Measurements from ENCODE around the gene LINC00237. TPM values are rescaled to one million over a fixed set of nuclear protein-coding genes. Genes with fewer than 3 reads are reported as not detected.

Gene LINC00237
- total and polyA plus RNA-seq, 10 donors, result 0.05 TPM; not detected in 9

DNA sequence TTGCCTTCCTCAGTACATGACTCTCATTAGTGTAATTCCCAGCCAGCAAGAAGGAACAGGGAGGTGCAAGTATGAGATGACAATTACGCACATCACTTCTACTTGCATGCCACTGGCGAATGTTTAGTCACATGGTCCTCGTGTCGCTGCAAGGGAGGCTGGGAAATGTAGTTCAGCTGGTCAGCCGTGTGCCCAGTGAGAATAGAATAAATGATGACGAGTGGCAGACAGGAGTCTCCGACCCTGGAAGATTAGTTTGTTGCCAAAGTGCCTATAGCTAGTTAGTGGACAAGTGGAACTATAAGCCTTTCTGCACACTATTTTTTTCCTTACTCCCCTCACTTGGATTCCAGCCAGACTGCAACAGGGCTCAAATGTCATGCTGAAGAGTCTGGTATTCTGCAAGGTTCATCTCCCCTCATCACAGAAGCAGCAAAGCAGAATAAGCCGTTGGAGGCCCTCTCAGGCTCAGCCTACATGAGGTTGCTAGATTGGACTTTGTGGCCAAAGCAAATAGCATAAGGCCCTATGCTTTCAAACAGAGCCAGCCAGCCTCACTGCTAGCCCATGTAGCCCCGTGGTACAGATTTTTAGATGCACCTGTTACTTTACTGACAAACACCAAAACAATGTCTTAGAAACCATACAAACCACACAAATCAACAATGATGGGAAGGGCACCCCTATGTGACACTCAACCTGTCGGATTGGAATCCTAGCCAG is 9.7 kb downstream of the LINC00237 start:
- Histone ChIP-seq H3K9me3 (no peaks in the 10 kb centered on the region), H3K36me3 (no peaks in the 10 kb centered on the region), H3K4me1 (peaks cover 11 to 24% (median 21%) of the 10 kb centered on the region in 6 donors), H3K27ac (no peak overlapping the region), H3K27me3 (replicated peaks in 1 of 7) (peaks cover 0 to 95% (median 62%) of the 10 kb centered on the region in 7 donors), H3K4me3 (no peak overlapping the region)
- intact Hi-C loops (cut with DNase I; ENCODE audit: low total_unique reads), result no loop called here
- WGBS, 5 donors, result 34 to 43% (median 35%) methylated on average over 10 of the region's 10 CpGs
- TF ChIP-seq POLR2AphosphoS5 (IDR thresholded peaks at IDR 0.05), result no peak
- TF ChIP-seq, protein P1, sequence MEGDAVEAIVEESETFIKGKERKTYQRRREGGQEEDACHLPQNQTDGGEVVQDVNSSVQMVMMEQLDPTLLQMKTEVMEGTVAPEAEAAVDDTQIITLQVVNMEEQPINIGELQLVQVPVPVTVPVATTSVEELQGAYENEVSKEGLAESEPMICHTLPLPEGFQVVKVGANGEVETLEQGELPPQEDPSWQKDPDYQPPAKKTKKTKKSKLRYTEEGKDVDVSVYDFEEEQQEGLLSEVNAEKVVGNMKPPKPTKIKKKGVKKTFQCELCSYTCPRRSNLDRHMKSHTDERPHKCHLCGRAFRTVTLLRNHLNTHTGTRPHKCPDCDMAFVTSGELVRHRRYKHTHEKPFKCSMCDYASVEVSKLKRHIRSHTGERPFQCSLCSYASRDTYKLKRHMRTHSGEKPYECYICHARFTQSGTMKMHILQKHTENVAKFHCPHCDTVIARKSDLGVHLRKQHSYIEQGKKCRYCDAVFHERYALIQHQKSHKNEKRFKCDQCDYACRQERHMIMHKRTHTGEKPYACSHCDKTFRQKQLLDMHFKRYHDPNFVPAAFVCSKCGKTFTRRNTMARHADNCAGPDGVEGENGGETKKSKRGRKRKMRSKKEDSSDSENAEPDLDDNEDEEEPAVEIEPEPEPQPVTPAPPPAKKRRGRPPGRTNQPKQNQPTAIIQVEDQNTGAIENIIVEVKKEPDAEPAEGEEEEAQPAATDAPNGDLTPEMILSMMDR (IDR thresholded peaks at IDR 0.05 in 8 of 11, conservative IDR thresholded peaks at IDR 0.05 in 3 of 11), result no peak
- TF ChIP-seq POLR2A (IDR thresholded peaks at IDR 0.05), result no peak
- no peak for DNase-seq

DNA sequence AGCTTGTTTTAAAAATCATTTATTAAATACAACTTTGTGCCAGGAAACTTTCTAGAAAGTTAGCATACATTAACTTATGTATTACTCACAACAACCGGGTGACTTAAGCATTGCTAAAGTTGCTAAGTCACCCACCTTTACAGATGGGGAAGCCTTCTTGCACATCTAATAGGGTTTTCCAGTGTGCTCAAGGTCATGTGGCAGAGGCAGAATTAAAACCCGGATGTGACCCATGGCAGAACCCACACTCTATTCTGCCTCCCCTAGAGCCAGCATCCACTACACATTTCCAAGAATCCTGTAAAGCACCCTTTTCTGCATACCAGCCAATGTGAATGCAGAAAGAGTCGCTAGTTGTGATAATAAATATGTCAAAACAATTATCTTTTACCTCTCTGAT is 13.4 kb downstream of the LINC00237 start:
- TF ChIP-seq, protein P1 (IDR thresholded peaks at IDR 0.05 in 8 of 11, conservative IDR thresholded peaks at IDR 0.05 in 3 of 11), result no peak
- TF ChIP-seq POLR2AphosphoS5 (IDR thresholded peaks at IDR 0.05) (no peak), POLR2A (IDR thresholded peaks at IDR 0.05) (no peak)
- no peak for DNase-seq

DNA sequence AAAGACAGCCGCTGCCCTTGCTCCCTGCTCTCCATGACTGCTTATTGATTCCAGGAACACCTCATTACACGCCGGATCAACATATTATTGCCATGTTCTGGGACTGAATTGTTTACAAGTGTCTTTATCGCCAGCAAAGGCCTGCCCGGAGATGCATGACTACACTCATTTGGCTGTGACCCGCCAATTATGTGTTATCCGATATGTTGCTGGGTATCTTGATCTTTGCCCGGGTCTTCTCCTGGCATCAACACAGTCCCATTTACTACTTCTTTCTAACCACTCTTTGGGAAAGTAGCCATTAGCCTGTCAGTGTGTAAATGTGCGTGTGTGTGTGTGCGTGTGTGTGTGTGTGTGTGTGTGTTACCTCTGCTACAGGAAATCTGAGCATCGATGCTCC is 15.4 kb downstream of the LINC00237 start:
- Histone ChIP-seq H3K9me3 (no peaks in the 10 kb centered on the region), H3K27me3 (replicated peaks in 1 of 7) (peaks cover 0 to 87% (median 27%) of the 10 kb centered on the region in 7 donors), H3K27ac (no peak overlapping the region), H3K4me3 (no peak overlapping the region), H3K36me3 (no peaks in the 10 kb centered on the region), H3K4me1 (no peaks in the 10 kb centered on the region)
- TF ChIP-seq POLR2A (IDR thresholded peaks at IDR 0.05) (no peak), POLR2AphosphoS5 (IDR thresholded peaks at IDR 0.05) (no peak)
- TF ChIP-seq, protein P1 (IDR thresholded peaks at IDR 0.05 in 8 of 11, conservative IDR thresholded peaks at IDR 0.05 in 3 of 11), result no peak
- DNase-seq, result no peak
- intact Hi-C loops (cut with DNase I; ENCODE audit: low total_unique reads), result no loop called here
- WGBS, 5 donors, result 72 to 86% (median 79%) methylated on average over 11 of the region's 11 CpGs

More for the DNA sequence above, 13.4 kb downstream of the LINC00237 start:
- intact Hi-C loops (cut with DNase I; ENCODE audit: low total_unique reads), result no loop called here
- Histone ChIP-seq H3K4me3 (no peak overlapping the region), H3K27me3 (replicated peaks in 1 of 7) (peaks cover 0 to 95% (median 36%) of the 10 kb centered on the region in 7 donors), H3K4me1 (no peaks in the 10 kb centered on the region), H3K36me3 (no peaks in the 10 kb centered on the region), H3K27ac (no peak overlapping the region), H3K9me3 (no peaks in the 10 kb centered on the region)
- WGBS, 5 donors, result 64 to 79% (median 72%) methylated on average over 3 of the region's 3 CpGs

DNA sequence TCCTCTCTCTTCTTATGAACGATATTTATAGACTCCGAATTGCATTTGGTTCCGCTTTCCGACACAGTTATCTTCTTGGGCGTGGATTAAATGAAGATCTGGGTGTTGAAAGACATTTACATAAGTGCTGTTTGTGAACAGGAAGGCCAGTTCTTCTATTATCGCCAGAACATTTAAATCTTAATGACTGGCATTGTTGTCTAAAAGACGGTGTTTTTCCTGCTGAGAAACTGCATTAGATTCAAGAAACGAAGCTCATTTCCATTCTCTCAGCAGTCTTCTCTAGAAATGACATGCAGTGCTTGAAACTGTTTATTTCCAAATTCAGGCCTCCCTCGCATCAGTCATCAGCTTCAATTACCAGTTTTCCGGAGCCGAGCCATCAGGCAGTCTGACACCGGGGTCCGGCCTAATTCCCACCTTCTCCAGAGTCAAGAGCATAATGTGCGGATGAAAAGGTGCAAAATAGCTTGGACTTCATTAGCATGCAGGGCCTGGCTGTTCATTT is 16.0 kb downstream of the LINC00237 start:
- DNase-seq, result no peak
- Histone ChIP-seq H3K9me3 (no peaks in the 10 kb centered on the region), H3K27ac (no peak overlapping the region), H3K4me3 (no peak overlapping the region), H3K4me1 (no peaks in the 10 kb centered on the region), H3K36me3 (no peaks in the 10 kb centered on the region), H3K27me3 (replicated peaks in 1 of 7) (peaks cover 0 to 83% (median 27%) of the 10 kb centered on the region in 7 donors)
- 25 to 33% (median 28%) methylated on average over 14 of the region's 14 CpGs for WGBS, 5 donors
- no peak for TF ChIP-seq POLR2AphosphoS5 (IDR thresholded peaks at IDR 0.05)
- TF ChIP-seq POLR2A (IDR thresholded peaks at IDR 0.05), result no peak
- TF ChIP-seq, protein P1 (IDR thresholded peaks at IDR 0.05 in 8 of 11, conservative IDR thresholded peaks at IDR 0.05 in 3 of 11), result no peak
- intact Hi-C loops (cut with DNase I; ENCODE audit: low total_unique reads), result no loop called here
